DND-41 (cell line): Measurements from ENCODE around the gene ARL5A.

ENCODE experiments used
- CTCF ChIP-seq: IDR thresholded peaks from 2 replicates; pipeline ENCODE4 v1.5.1; 2012; ENCODE audit warnings: borderline replicate concordance, low read length, moderate library complexity, mild to moderate bottlenecking; ENCODE audit not compliant: poor library complexity, severe bottlenecking; ENCODE audit errors: extremely low read depth
- EZH2 ChIP-seq: IDR thresholded peaks from 3 replicates; pipeline ENCODE4 v1.6.1; 2012; ENCODE audit warnings: borderline replicate concordance, low read depth, mild to moderate bottlenecking, moderate library complexity, low read length, inconsistent platforms; ENCODE audit not compliant: severe bottlenecking

- no peak for TF ChIP-seq EZH2
- no peak for TF ChIP-seq CTCF
Observed at GRCh38 chr2:151762694-151763093, 65.5 kb downstream of the ARL5A start.
